Measurements from ENCODE around the gene TGFBI. TPM values are rescaled to one million over a fixed set of nuclear protein-coding genes. Genes with fewer than 3 reads are reported as not detected.

TGFBI gene
- total RNA-seq, 1 experiment from 2014 or later, result 142 TPM

GRCh38 chr5:135997673-135998335 is 31.0 kb upstream of the TGFBI start:
- Histone ChIP-seq H3K4me1 (no peaks in the 10 kb centered on the region), H3K4me3 (ENCODE audit: low read depth, low read length) (no peak overlapping the region), H3K27me3 (replicated peaks; ENCODE audit: control insufficient read depth, insufficient read depth, low read length) (no peaks in the 10 kb centered on the region), H3K9me3 (no peaks in the 10 kb centered on the region), H3K36me3 (ENCODE audit: control insufficient read depth, insufficient read depth, low read length) (no peaks in the 10 kb centered on the region)
- H3K27me3 Mint-ChIP-seq (ENCODE audit: insufficient read depth, unreplicated experiment), result no peaks in the 10 kb centered on the region
- H3K4me1 Mint-ChIP-seq (ENCODE audit: low read depth, unreplicated experiment), result no peaks in the 10 kb centered on the region
- H3K36me3 Mint-ChIP-seq (ENCODE audit: insufficient read depth, unreplicated experiment), result no peaks in the 10 kb centered on the region
- intact Hi-C loops (cut with micrococcal nuclease; ENCODE audit: unreplicated experiment), result no loop called here
- no peaks in the 10 kb centered on the region for H3K9me3 Mint-ChIP-seq (ENCODE audit: unreplicated experiment)
- no peak overlapping the region for H3K27ac Mint-ChIP-seq (ENCODE audit: unreplicated experiment)
- no TSS peak for BruUV-seq (replicated peaks)
- DNase-seq, result no peak
- POLR2A ChIA-PET, result no interaction called here
- TF ChIP-seq CTCF (IDR thresholded peaks at IDR 0.05; ENCODE audit: insufficient read depth in 1 of 2, low read depth in 1 of 2, low read length in 1 of 2, severe bottlenecking in 1 of 2, unreplicated experiment in 1 of 2), result peak in 1 of 2 experiments; percentile 8
- CTCF ChIA-PET, result no interaction called here
- no peak overlapping the region for H3K4me3 Mint-ChIP-seq (ENCODE audit: unreplicated experiment)

DNA sequence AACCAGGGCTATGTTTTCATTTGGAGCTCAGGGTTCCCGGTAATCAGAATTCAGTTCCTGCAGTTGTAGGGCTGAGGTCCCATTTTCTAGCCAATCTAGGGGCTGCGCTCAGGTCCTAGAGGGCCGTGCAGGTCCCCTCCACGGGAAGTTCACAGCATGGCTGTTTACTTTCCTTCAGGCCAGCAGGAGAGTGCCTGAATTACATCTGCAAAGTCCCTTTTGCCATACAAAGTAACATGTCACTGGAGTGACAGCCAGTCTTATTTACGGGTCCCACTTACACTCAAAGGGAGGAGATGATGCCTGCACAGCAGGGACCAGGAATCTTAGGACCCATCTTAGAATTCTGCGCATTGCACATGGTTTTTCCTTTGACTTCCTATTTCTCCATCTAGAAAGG is 29.9 kb upstream of the TGFBI start:
- DNase-seq, result no peak
- CTCF ChIA-PET, result interaction anchor here (0.6 kb wide), 1 partner anchor 168 kb away, joined by 5 read pairs; no protein-coding TSS in a partner anchor

DNA sequence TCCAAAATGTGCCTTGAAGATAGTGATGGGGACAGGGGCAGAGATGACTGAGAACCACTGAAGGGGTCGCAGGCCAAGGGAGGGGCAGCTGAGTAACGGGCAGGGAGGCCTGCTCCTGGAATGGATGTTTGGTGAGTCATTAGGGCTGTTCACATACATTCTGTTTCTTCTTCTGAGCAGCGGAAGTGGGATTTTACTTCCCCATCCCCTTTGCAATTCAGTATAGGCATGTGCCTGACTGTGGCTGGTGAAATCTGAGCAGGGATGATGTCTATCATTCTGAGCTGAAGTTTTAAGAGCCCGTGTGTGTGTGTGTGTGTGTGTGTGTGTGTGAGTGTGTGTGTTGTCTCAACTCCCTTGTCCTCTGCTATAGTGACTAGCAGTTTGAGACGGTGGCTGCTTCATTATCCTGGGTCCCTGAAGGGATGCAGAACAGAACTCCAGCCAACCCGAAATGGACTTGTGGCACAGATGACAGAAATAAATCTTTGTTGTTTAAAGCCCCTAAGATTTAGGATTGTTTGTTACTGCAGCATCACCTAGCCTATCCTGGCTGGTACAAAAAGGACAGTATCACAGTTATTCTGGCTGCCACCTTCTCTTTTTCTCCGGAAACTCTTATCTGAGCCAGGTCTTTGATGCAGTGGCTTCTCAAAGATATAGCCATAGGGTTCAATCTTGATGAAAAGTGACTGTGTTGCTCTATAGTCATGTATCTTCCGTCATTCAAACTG is 29.2 kb upstream of the TGFBI start:
- POLR2A ChIA-PET, result no interaction called here
- BruUV-seq (replicated peaks), result no TSS peak
- H3K9me3 Mint-ChIP-seq (ENCODE audit: unreplicated experiment), result no peaks in the 10 kb centered on the region
- no peak overlapping the region for H3K4me3 Mint-ChIP-seq (ENCODE audit: unreplicated experiment)
- no peaks in the 10 kb centered on the region for H3K36me3 Mint-ChIP-seq (ENCODE audit: insufficient read depth, unreplicated experiment)
- Histone ChIP-seq H3K27me3 (replicated peaks; ENCODE audit: control insufficient read depth, insufficient read depth, low read length) (no peaks in the 10 kb centered on the region), H3K4me1 (no peaks in the 10 kb centered on the region), H3K36me3 (ENCODE audit: control insufficient read depth, insufficient read depth, low read length) (no peaks in the 10 kb centered on the region), H3K4me3 (ENCODE audit: low read depth, low read length) (no peak overlapping the region), H3K9me3 (no peaks in the 10 kb centered on the region)
- CTCF ChIA-PET, result interaction anchor here (0.6 kb wide), 1 partner anchor 169 kb away, joined by 5 read pairs; no protein-coding TSS in a partner anchor
- TF ChIP-seq CTCF (IDR thresholded peaks at IDR 0.05; ENCODE audit: insufficient read depth in 1 of 2, low read depth in 1 of 2, low read length in 1 of 2, severe bottlenecking in 1 of 2, unreplicated experiment in 1 of 2), result no peak
- no peaks in the 10 kb centered on the region for H3K27me3 Mint-ChIP-seq (ENCODE audit: insufficient read depth, unreplicated experiment)
- DNase-seq, result no peak
- H3K4me1 Mint-ChIP-seq (ENCODE audit: low read depth, unreplicated experiment), result no peaks in the 10 kb centered on the region
- intact Hi-C loops (cut with micrococcal nuclease; ENCODE audit: unreplicated experiment), result no loop called here
- H3K27ac Mint-ChIP-seq (ENCODE audit: unreplicated experiment), result no peak overlapping the region

More for the DNA sequence above, 29.9 kb upstream of the TGFBI start:
- H3K9me3 Mint-ChIP-seq (ENCODE audit: unreplicated experiment), result no peaks in the 10 kb centered on the region
- no peak overlapping the region for H3K27ac Mint-ChIP-seq (ENCODE audit: unreplicated experiment)
- H3K4me1 Mint-ChIP-seq (ENCODE audit: low read depth, unreplicated experiment), result no peaks in the 10 kb centered on the region
- intact Hi-C loops (cut with micrococcal nuclease; ENCODE audit: unreplicated experiment), result no loop called here
- no peaks in the 10 kb centered on the region for H3K27me3 ChIP-seq (replicated peaks; ENCODE audit: control insufficient read depth, insufficient read depth, low read length)
- POLR2A ChIA-PET, result no interaction called here
- BruUV-seq (replicated peaks), result no TSS peak
- H3K9me3 ChIP-seq, result no peaks in the 10 kb centered on the region
- no peak overlapping the region for H3K4me3 ChIP-seq (ENCODE audit: low read depth, low read length)
- no peaks in the 10 kb centered on the region for H3K36me3 ChIP-seq (ENCODE audit: control insufficient read depth, insufficient read depth, low read length)
- H3K27me3 Mint-ChIP-seq (ENCODE audit: insufficient read depth, unreplicated experiment), result no peaks in the 10 kb centered on the region
- no peak for TF ChIP-seq CTCF (IDR thresholded peaks at IDR 0.05; ENCODE audit: insufficient read depth in 1 of 2, low read depth in 1 of 2, low read length in 1 of 2, severe bottlenecking in 1 of 2, unreplicated experiment in 1 of 2)
- no peak overlapping the region for H3K4me3 Mint-ChIP-seq (ENCODE audit: unreplicated experiment)
- H3K36me3 Mint-ChIP-seq (ENCODE audit: insufficient read depth, unreplicated experiment), result no peaks in the 10 kb centered on the region
- no peaks in the 10 kb centered on the region for H3K4me1 ChIP-seq
